ENCODE results near the gene DPY30.

The DPY30 gene

GRCh38 chr2:32009516-32010256 lies 29.9 kb downstream of the DPY30 start:
- DNase-seq (ENCODE audit: low read depth in 2 of 2): peak in 1 of 2 experiments; percentile 26

GRCh38 chr2:32008805-32009515 lies 30.6 kb downstream of the DPY30 start:
- no peak for DNase-seq (ENCODE audit: low read depth in 2 of 2)

- no peak for DNase-seq (ENCODE audit: low read depth in 2 of 2)
Observed at GRCh38 chr2:32007121-32007391, 32.5 kb downstream of the DPY30 start.

- no peak for DNase-seq (ENCODE audit: low read depth in 2 of 2)
Observed at GRCh38 chr2:32005371-32005976, 34.1 kb downstream of the DPY30 start.

GRCh38 chr2:32003791-32004190 lies 35.8 kb downstream of the DPY30 start:
- DNase-seq (ENCODE audit: low read depth in 2 of 2): no peak

- no peak for DNase-seq (ENCODE audit: low read depth in 2 of 2)
Observed at GRCh38 chr2:32002406-32002805, 37.2 kb downstream of the DPY30 start.

GRCh38 chr2:31999438-31999837 lies 40.2 kb downstream of the DPY30 start:
- no peak for DNase-seq (ENCODE audit: low read depth in 2 of 2)

GRCh38 chr2:31998731-31999383 lies 40.7 kb downstream of the DPY30 start:
- DNase-seq (ENCODE audit: low read depth in 2 of 2): no peak

- DNase-seq (ENCODE audit: low read depth in 2 of 2): no peak
Observed at GRCh38 chr2:31997653-31998052, 42.0 kb downstream of the DPY30 start.

GRCh38 chr2:31996571-31997150 lies 42.9 kb downstream of the DPY30 start:
- DNase-seq (ENCODE audit: low read depth in 2 of 2): no peak

GRCh38 chr2:31992934-31993333 lies 46.7 kb downstream of the DPY30 start:
- no peak for DNase-seq (ENCODE audit: low read depth in 2 of 2)

GRCh38 chr2:31992025-31992579 lies 47.5 kb downstream of the DPY30 start:
- no peak for DNase-seq (ENCODE audit: low read depth in 2 of 2)

GRCh38 chr2:31989946-31990345 lies 49.7 kb downstream of the DPY30 start:
- no peak for DNase-seq (ENCODE audit: low read depth in 2 of 2)

GRCh38 chr2:31987454-31988220 lies 52.0 kb downstream of the DPY30 start:
- no peak for DNase-seq (ENCODE audit: low read depth in 2 of 2)

GRCh38 chr2:31986906-31987305 lies 52.7 kb downstream of the DPY30 start:
- no peak for DNase-seq (ENCODE audit: low read depth in 2 of 2)

GRCh38 chr2:31983762-31984467 lies 55.7 kb downstream of the DPY30 start:
- no peak for DNase-seq (ENCODE audit: low read depth in 2 of 2)

- no peak for DNase-seq (ENCODE audit: low read depth in 2 of 2)
Observed at GRCh38 chr2:31980674-31981356, 58.8 kb downstream of the DPY30 start.

- no peak for DNase-seq (ENCODE audit: low read depth in 2 of 2)
Observed at GRCh38 chr2:31979956-31980355, 59.6 kb downstream of the DPY30 start.

GRCh38 chr2:31979018-31979417 lies 60.6 kb downstream of the DPY30 start:
- DNase-seq (ENCODE audit: low read depth in 2 of 2): no peak

GRCh38 chr2:31978436-31978835 lies 61.2 kb downstream of the DPY30 start:
- DNase-seq (ENCODE audit: low read depth in 2 of 2): no peak

Data from stimulated activated CD4-positive, alpha-beta T cell treated with anti-CD3 and anti-CD28 coated beads, Interleukin-12 subunit alpha, Interleukin-12 subunit beta, amount 100 ng/mL, for 24 hours (primary cell).